GM12873 (cell line): ENCODE data around the gene OGFOD2.

Experiments
- TF ChIP-seq, protein P1 (sequence below): IDR thresholded peaks from 2 replicates; pipeline ENCODE4 v1.5.1; 2012; ENCODE audit warnings: low read depth, mild to moderate bottlenecking, moderate library complexity, low read length, control low read depth; ENCODE audit not compliant: insufficient read depth; ENCODE audit errors: missing control alignments

OGFOD2 gene

DNA sequence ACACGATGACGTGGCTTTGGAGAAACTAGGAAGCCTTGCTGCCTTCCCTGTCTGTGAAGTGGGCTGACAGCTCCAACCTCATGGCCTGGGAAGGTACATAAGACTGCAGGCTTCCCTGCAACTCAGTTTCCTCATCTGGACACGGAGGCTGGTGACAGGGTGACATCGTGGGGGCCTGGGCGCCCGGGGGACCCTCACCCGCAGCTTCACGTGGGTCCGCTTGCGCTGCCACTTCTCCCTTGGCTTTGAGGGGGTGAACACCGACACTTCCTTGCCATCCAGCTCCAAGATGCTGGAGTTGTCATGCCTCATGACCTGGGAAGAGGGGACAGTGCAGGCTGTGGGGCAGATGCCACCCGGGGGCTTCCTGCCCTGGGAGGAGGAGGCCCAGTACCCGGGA lies 13.0 kb downstream of the OGFOD2 start:
- TF ChIP-seq, protein P1, sequence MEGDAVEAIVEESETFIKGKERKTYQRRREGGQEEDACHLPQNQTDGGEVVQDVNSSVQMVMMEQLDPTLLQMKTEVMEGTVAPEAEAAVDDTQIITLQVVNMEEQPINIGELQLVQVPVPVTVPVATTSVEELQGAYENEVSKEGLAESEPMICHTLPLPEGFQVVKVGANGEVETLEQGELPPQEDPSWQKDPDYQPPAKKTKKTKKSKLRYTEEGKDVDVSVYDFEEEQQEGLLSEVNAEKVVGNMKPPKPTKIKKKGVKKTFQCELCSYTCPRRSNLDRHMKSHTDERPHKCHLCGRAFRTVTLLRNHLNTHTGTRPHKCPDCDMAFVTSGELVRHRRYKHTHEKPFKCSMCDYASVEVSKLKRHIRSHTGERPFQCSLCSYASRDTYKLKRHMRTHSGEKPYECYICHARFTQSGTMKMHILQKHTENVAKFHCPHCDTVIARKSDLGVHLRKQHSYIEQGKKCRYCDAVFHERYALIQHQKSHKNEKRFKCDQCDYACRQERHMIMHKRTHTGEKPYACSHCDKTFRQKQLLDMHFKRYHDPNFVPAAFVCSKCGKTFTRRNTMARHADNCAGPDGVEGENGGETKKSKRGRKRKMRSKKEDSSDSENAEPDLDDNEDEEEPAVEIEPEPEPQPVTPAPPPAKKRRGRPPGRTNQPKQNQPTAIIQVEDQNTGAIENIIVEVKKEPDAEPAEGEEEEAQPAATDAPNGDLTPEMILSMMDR = no peak

DNA sequence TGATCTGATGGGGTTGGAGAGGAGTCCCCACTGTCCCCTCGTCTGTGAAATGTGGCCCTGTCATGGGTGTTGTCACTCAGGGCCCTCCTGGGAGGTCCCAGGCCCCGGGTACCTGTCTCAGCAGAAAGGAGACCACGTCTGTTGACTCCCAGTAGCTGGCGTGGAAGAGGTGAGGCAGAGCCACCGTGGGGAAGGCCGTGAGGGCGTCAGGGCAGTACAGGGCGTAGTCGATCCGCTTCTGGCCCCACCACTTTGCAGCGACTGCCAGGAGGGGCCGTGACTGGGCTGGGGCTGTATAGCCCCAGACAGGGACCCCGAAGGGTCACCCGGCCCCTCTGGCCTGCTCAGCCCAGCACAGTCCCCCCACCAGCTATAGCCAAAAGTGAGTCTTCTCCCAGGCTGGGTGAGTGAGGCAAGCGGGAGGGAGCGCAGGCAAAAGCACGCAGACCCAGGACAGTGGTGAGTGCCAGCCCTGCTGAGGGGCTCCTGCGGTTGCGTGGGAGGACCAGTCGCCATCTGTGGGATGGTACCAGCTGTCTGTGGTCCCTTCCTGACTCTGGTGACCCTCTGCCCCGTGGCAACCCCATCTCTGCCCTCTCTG lies 13.7 kb downstream of the OGFOD2 start:
- TF ChIP-seq, protein P1 = no peak

DNA sequence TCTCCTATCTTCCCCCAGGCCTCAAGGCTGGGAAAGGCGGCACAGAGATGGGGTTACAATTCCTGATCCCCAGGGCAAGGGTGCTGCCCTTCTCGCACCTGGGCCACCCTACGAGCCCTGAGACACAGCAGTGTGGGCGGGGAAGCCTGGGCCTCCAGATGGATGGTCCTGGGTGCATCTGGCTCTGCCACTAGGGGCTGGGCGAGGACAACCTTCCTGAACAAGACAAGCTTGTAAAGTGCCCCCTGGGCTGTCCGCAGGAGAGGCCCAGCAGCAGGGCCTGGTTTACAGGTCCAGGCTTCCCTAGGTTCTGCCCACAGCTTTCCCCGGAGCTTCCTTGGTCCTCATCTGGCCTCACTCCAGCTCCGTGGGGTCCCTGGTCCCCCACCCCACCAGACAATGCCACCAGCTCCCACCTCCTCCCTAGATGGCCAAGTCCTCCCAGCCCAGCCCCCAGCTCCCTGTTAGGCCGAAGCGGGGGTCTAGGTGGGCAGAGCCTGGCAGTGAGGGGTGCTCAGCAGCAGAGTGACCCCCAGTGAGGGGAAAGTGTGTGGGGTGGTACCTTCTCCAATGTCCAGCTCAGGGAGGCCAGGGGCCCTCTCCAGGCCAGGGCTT lies 14.3 kb downstream of the OGFOD2 start:
- TF ChIP-seq, protein P1 = no peak

DNA sequence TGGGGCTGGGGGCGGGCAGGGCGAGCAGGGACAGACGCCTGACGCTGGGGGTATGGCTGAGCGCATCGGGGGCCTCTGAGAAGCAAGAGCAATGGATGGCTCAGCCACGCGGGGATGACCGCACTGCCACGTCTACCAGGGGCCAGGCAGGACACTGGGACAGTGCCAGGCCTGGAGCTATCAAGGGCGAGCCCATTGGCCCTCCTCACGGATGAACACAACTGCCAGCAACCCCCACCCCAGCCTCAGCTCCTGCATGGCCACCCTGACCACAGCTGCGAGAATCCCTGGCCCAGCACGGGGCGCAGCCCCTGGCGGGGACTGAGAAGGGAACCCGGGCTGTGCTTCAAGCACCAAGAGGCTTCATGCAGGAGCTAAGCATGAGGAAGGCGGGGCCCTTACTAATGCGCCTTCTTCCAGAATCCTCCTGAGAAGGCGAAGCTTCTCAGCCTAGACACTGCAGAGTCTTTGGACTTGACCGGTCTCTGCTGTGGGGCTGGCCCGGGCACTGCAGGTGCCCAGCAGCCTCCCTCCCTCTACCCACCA lies 14.9 kb downstream of the OGFOD2 start:
- TF ChIP-seq, protein P1 = no peak

DNA sequence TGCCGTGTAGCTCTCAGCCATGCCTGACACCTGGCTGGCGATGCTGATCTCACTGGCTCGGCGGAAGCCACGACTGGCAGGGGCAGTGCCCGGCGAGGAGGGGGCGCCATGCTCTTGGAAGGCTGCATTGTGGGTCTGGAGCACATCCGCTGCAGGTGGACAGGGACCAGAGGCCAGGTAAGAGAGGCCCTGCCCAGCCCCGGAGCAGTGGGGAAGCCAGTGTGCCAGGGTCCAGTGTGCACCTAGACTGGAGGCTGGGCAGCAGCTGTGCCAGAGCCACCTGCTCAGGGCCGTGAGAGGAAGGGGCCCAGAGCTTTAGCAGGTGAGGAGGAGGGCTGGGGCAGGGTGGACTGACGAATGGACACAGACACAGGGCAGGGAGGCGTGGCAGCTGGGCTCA lies 15.5 kb downstream of the OGFOD2 start:
- TF ChIP-seq, protein P1 = no peak

DNA sequence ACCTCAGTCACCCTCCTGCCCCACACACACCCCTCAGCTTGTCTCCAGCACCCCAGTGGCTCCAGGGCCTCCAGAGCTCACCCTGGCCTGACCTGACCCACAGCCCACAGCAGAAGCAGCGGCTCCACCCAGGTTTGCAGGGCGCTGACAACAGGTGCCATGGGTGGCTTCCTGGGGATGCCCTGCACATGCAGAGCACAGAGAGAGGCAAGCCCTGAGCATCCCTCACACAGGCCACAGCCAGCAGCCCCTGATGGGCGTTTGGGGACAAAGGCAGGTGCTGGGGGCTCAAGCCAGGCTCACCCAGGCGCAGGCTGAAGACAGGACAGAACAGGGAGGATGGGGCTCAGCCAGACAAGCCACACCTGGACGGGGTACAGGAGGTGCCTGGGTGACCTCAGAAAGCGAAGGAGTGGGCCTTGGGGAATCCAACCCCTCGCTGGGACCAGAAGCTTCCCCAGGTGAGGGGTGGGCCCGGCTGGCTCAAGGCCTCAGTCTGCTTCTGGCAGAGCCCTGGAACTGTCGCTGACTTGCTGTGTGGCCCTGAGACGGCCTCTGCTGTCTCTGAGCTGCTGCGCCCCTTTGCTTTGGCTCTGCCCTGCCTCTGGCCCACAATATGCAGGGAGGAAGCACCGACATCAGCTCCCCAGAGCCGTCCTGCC lies 16.0 kb downstream of the OGFOD2 start:
- TF ChIP-seq, protein P1 = no peak

DNA sequence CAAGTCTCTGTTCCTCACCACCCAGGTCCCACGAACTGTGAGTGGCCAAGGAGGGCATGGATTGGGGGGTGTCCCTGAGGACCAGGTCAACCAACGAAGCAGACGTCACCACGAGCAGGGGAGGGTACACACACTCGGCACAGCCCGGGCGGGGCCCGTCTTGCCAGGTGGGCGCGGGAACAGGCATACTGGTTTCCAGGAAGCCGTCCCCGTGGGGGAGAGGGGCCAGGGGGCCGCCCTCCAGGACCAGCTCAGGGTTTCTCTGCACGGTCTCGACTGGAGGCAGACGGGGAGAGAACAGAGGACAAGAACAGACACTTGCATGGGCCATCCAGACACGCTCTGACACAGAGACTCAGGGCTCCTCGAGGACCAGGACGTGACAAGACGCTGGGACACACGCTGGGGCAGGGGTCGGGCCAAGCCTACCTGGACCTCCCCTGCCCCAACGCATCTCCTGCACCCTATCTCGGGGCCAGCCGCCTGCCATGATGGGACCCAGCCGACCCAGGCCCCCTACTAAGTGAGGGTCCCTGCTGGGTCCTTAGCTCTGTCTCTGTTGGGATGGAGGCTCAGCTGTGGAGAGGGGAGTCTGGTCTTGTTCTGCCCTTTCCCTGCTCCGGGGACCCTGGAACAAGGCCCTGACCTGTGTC lies 16.7 kb downstream of the OGFOD2 start:
- TF ChIP-seq, protein P1 = no peak
